GM12864 (cell line): ENCODE data around the gene U2AF1L4.

Experiments used
- DNase-seq: peaks from one replicate; pipeline ENCODE4 v3.0.0-alpha.2; 2011; ENCODE audit warnings: low read depth
- H3K4me3 ChIP-seq: 2 replicates; pipeline ENCODE4 v1.5.1; 2011; ENCODE audit warnings: mild to moderate bottlenecking, low read depth, low read length, control low read depth
- TF ChIP-seq, protein P1 (sequence below): IDR thresholded peaks from 2 replicates; pipeline ENCODE4 v1.5.1; 2011; ENCODE audit warnings: low read depth, mild to moderate bottlenecking, moderate library complexity, low read length, control low read depth, inconsistent platforms; ENCODE audit errors: missing control alignments

U2AF1L4 gene

GRCh38 chr19:35755550-35756376 lies 10.5 kb upstream of the U2AF1L4 start:
- TF ChIP-seq, protein P1, sequence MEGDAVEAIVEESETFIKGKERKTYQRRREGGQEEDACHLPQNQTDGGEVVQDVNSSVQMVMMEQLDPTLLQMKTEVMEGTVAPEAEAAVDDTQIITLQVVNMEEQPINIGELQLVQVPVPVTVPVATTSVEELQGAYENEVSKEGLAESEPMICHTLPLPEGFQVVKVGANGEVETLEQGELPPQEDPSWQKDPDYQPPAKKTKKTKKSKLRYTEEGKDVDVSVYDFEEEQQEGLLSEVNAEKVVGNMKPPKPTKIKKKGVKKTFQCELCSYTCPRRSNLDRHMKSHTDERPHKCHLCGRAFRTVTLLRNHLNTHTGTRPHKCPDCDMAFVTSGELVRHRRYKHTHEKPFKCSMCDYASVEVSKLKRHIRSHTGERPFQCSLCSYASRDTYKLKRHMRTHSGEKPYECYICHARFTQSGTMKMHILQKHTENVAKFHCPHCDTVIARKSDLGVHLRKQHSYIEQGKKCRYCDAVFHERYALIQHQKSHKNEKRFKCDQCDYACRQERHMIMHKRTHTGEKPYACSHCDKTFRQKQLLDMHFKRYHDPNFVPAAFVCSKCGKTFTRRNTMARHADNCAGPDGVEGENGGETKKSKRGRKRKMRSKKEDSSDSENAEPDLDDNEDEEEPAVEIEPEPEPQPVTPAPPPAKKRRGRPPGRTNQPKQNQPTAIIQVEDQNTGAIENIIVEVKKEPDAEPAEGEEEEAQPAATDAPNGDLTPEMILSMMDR, result no peak
- no peak for DNase-seq
- no peak overlapping the region for H3K4me3 ChIP-seq

- TF ChIP-seq, protein P1, result no peak
- no peak overlapping the region for H3K4me3 ChIP-seq
Observed at GRCh38 chr19:35755131-35755549, 9.9 kb upstream of the U2AF1L4 start.

GRCh38 chr19:35754370-35755130 lies 9.3 kb upstream of the U2AF1L4 start:
- TF ChIP-seq, protein P1, result no peak
- no peak overlapping the region for H3K4me3 ChIP-seq

More at GRCh38 chr19:35755131-35755549, 9.9 kb upstream of the U2AF1L4 start:
- no peak for DNase-seq

GRCh38 chr19:35753634-35754369 lies 8.6 kb upstream of the U2AF1L4 start:
- DNase-seq, result no peak
- TF ChIP-seq, protein P1, result no peak
- H3K4me3 ChIP-seq, result no peak overlapping the region

More at GRCh38 chr19:35754370-35755130, 9.3 kb upstream of the U2AF1L4 start:
- DNase-seq, result no peak

DNA sequence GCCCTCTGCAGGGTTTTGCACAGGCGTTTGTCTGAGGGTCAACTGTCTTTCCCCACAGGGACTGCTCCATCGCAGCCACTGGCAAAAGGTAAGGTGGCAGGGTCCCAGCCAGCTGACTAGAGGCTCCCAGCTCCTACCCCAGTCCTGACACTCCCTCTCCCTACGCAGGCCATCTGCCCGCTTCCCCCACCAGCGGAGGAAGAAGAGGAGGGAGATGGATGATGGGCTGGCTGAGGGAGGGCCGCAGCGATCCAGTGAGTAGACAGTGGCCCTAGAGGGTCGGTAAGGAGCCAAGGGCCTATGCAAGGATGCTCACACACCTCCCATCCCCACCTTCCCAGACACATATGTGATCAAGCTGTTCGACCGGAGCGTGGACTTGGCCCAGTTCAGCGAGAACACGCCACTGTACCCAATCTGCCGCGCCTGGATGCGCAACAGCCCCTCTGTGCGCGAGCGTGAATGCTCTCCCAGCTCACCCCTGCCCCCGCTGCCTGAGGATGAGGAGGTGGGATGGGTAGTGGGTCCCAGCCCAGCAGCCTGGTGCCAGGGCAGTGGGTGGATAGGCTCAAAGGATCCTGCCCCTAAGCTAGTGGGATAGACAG lies 7.6 kb upstream of the U2AF1L4 start:
- DNase-seq, result no peak
- no peak overlapping the region for H3K4me3 ChIP-seq
- TF ChIP-seq, protein P1, result no peak
